ENCODE results near the gene PEX1.
A peak's percentile ranks its signal among the peaks of the same experiment; 100 is the strongest.
"Not testable (repeated sequence)": the region's sequence is repeated elsewhere in the genome, so short reads cannot be mapped to it uniquely, and the experiment has no call there.

PEX1 gene

GRCh38 chr7:92456236-92456635 lies 72.1 kb downstream of the PEX1 start:
- peak in 1 of 2 donors; percentile 25 for DNase-seq (ENCODE audit: low read depth in 2 of 2)
- H3K4me3 ChIP-seq (replicated peaks in 1 of 2; ENCODE audit: low read depth in 2 of 2, low read length in 2 of 2): no peak overlapping the region
- no peak for TF ChIP-seq CTCF (IDR thresholded peaks at IDR 0.05; ENCODE audit: low read depth, low read length)

GRCh38 chr7:92451645-92452044 lies 76.7 kb downstream of the PEX1 start:
- TF ChIP-seq CTCF (IDR thresholded peaks at IDR 0.05; ENCODE audit: low read depth, low read length): no peak

GRCh38 chr7:92448205-92448747 lies 80.0 kb downstream of the PEX1 start:
- peak; percentile 65 to 77 for DNase-seq (ENCODE audit: low read depth in 2 of 2)
- peak overlapping the region; percentile 75 to 95 for H3K4me3 ChIP-seq (replicated peaks in 1 of 2; ENCODE audit: low read depth in 2 of 2, low read length in 2 of 2)
- TF ChIP-seq CTCF (IDR thresholded peaks at IDR 0.05; ENCODE audit: low read depth, low read length): peak; percentile 46

More at GRCh38 chr7:92451645-92452044, 76.7 kb downstream of the PEX1 start:
- no peak overlapping the region for H3K4me3 ChIP-seq (replicated peaks in 1 of 2; ENCODE audit: low read depth in 2 of 2, low read length in 2 of 2)
- no peak for DNase-seq (ENCODE audit: low read depth in 2 of 2)

- DNase-seq (ENCODE audit: low read depth in 2 of 2): peak; percentile 93 to 95
- H3K4me3 ChIP-seq (replicated peaks in 1 of 2; ENCODE audit: low read depth in 2 of 2, low read length in 2 of 2): peak within 1 kb of the TSS; percentile 75 to 95
- TF ChIP-seq CTCF (IDR thresholded peaks at IDR 0.05; ENCODE audit: low read depth, low read length): peak; percentile 88
These were observed 80.7 kb downstream of the PEX1 start, which contains the start of gene GATAD1 for GRCh38 chr7:92447345-92448204. Gene GATAD1, plus strand, starts transcription at chr7:92447482. Its CDS starts 248 bp downstream, at chr7:92447730.

- TF ChIP-seq CTCF (IDR thresholded peaks at IDR 0.05; ENCODE audit: low read depth, low read length): no peak
- no peak for DNase-seq (ENCODE audit: low read depth in 2 of 2)
- H3K4me3 ChIP-seq (replicated peaks in 1 of 2; ENCODE audit: low read depth in 2 of 2, low read length in 2 of 2): peak overlapping the region; percentile 75 to 95
These were observed 81.4 kb downstream of the PEX1 start for GRCh38 chr7:92446869-92447344.

GRCh38 chr7:92442720-92443119 lies 85.6 kb downstream of the PEX1 start:
- not testable (repeated sequence) for DNase-seq (ENCODE audit: low read depth in 2 of 2); H3K4me3 ChIP-seq (replicated peaks in 1 of 2; ENCODE audit: low read depth in 2 of 2, low read length in 2 of 2)

- DNase-seq (ENCODE audit: low read depth in 2 of 2): no peak
These were observed 90.3 kb downstream of the PEX1 start for GRCh38 chr7:92437956-92438491.

More at GRCh38 chr7:92437956-92438491, 90.3 kb downstream of the PEX1 start:
- no peak overlapping the region for H3K4me3 ChIP-seq (replicated peaks in 1 of 2; ENCODE audit: low read depth in 2 of 2, low read length in 2 of 2)
- TF ChIP-seq CTCF (IDR thresholded peaks at IDR 0.05; ENCODE audit: low read depth, low read length): no peak
